HEK293 (cell line): ENCODE data around the gene CDRT4.

Experiments
- HOXA7 ChIP-seq: sonication (generic); formaldehyde crosslinking; IDR thresholded peaks from 2 replicates; pipeline ENCODE4 v1.8.1; 2022; ENCODE audit warnings: missing genetic modification reagents, borderline replicate concordance
- KLF1 ChIP-seq: fragments of 450-650 bp; formaldehyde crosslinking; IDR thresholded peaks from 2 replicates; pipeline ENCODE4 v1.5.1; 2016; ENCODE audit warnings: missing biosample characterization, missing genetic modification characterization
- KLF7 ChIP-seq: fragments of 450-650 bp; formaldehyde crosslinking; IDR thresholded peaks from 2 replicates; pipeline ENCODE4 v1.5.1; 2016; ENCODE audit warnings: missing biosample characterization, missing genetic modification characterization, borderline replicate concordance
- PATZ1 ChIP-seq: fragments of 450-650 bp; formaldehyde crosslinking; IDR thresholded peaks from 2 replicates; pipeline ENCODE4 v1.5.1; 2016; ENCODE audit warnings: missing biosample characterization, missing genetic modification characterization
- YY1 ChIP-seq: fragments of 450-650 bp; formaldehyde crosslinking; IDR thresholded peaks from 2 replicates; pipeline ENCODE4 v1.5.1; 2018; ENCODE audit warnings: missing biosample characterization, missing genetic modification characterization
- ZFP41 ChIP-seq: fragments of 450-650 bp; formaldehyde crosslinking; IDR thresholded peaks from 2 replicates; pipeline ENCODE4 v1.5.1; 2016; ENCODE audit warnings: missing biosample characterization, missing genetic modification characterization, borderline replicate concordance
- ZNF140 ChIP-seq: fragments of 450-650 bp; formaldehyde crosslinking; IDR thresholded peaks from 2 replicates; pipeline ENCODE4 v1.5.1; 2016; ENCODE audit warnings: missing biosample characterization, missing genetic modification characterization
- ZNF416 ChIP-seq: fragments of 450-650 bp; formaldehyde crosslinking; IDR thresholded peaks from 2 replicates; pipeline ENCODE4 v1.5.1; 2016; ENCODE audit warnings: missing biosample characterization, missing genetic modification characterization
- ZNF560 ChIP-seq: fragments of 450-650 bp; formaldehyde crosslinking; IDR thresholded peaks from 2 replicates; pipeline ENCODE4 v1.5.1; 2017; ENCODE audit warnings: missing biosample characterization, missing genetic modification characterization, borderline replicate concordance
- ZNF792 ChIP-seq: fragments of 450-650 bp; formaldehyde crosslinking; IDR thresholded peaks from 2 replicates; pipeline ENCODE4 v1.5.1; 2016; ENCODE audit warnings: missing biosample characterization, missing genetic modification characterization
- ZSCAN5A ChIP-seq: fragments of 450-650 bp; formaldehyde crosslinking; IDR thresholded peaks from 2 replicates; pipeline ENCODE4 v1.5.1; 2016; ENCODE audit warnings: missing biosample characterization, missing genetic modification characterization
- TF ChIP-seq, protein P1 (sequence below): fragments of 450-650 bp; formaldehyde crosslinking; IDR thresholded peaks from 2 replicates; pipeline ENCODE4 v1.5.1; 2016; ENCODE audit warnings: missing biosample characterization, missing genetic modification characterization
- TF ChIP-seq, protein P2 (sequence below): fragments of 450-650 bp; formaldehyde crosslinking; IDR thresholded peaks from 2 replicates; pipeline ENCODE4 v1.5.1; 2016; ENCODE audit warnings: missing biosample characterization, missing genetic modification characterization
- TF ChIP-seq, protein P3 (sequence below): fragments of 450-650 bp; formaldehyde crosslinking; IDR thresholded peaks from 2 replicates; pipeline ENCODE4; 2016; ENCODE audit warnings: missing biosample characterization, missing genetic modification characterization

DNA sequence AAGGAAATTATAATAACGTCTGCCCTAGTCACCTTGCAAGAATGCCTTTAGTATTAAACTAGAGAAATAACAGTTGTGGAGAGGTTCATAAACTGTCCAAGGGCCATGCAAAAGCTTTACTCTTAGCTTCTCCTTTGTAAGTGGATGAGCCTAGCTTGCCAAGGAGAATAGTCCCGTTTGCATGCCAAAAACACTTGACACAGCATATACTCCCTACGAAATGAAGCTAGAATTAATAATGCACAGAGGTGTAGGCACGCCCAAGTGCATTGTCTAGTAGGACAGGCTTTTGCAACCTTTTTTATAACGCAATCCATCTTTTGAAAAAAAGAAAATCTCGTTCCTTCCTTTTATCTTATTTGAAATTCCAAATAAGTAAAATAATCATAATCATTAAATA lies 12.8 kb upstream of the CDRT4 start:
- TF ChIP-seq HOXA7 (CRISPR knock-in tag): no peak
- TF ChIP-seq ZNF140 (tag by site-specific recombination): no peak
- TF ChIP-seq, protein P1, sequence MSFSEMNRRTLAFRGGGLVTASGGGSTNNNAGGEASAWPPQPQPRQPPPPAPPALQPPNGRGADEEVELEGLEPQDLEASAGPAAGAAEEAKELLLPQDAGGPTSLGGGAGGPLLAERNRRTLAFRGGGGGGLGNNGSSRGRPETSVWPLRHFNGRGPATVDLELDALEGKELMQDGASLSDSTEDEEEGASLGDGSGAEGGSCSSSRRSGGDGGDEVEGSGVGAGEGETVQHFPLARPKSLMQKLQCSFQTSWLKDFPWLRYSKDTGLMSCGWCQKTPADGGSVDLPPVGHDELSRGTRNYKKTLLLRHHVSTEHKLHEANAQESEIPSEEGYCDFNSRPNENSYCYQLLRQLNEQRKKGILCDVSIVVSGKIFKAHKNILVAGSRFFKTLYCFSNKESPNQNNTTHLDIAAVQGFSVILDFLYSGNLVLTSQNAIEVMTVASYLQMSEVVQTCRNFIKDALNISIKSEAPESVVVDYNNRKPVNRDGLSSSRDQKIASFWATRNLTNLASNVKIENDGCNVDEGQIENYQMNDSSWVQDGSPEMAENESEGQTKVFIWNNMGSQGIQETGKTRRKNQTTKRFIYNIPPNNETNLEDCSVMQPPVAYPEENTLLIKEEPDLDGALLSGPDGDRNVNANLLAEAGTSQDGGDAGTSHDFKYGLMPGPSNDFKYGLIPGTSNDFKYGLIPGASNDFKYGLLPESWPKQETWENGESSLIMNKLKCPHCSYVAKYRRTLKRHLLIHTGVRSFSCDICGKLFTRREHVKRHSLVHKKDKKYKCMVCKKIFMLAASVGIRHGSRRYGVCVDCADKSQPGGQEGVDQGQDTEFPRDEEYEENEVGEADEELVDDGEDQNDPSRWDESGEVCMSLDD (tag by site-specific recombination): no peak
- TF ChIP-seq YY1: no peak
- TF ChIP-seq ZNF792 (tag by site-specific recombination): no peak
- TF ChIP-seq, protein P2, sequence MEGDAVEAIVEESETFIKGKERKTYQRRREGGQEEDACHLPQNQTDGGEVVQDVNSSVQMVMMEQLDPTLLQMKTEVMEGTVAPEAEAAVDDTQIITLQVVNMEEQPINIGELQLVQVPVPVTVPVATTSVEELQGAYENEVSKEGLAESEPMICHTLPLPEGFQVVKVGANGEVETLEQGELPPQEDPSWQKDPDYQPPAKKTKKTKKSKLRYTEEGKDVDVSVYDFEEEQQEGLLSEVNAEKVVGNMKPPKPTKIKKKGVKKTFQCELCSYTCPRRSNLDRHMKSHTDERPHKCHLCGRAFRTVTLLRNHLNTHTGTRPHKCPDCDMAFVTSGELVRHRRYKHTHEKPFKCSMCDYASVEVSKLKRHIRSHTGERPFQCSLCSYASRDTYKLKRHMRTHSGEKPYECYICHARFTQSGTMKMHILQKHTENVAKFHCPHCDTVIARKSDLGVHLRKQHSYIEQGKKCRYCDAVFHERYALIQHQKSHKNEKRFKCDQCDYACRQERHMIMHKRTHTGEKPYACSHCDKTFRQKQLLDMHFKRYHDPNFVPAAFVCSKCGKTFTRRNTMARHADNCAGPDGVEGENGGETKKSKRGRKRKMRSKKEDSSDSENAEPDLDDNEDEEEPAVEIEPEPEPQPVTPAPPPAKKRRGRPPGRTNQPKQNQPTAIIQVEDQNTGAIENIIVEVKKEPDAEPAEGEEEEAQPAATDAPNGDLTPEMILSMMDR (tag by site-specific recombination): no peak
- TF ChIP-seq, protein P3, sequence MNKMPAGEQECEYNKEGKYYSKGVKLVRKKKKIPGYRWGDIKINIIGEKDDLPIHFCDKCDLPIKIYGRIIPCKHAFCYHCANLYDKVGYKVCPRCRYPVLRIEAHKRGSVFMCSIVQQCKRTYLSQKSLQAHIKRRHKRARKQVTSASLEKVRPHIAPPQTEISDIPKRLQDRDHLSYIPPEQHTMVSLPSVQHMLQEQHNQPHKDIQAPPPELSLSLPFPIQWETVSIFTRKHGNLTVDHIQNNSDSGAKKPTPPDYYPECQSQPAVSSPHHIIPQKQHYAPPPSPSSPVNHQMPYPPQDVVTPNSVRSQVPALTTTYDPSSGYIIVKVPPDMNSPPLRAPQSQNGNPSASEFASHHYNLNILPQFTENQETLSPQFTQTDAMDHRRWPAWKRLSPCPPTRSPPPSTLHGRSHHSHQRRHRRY (tag by site-specific recombination): no peak
- TF ChIP-seq ZNF416 (tag by site-specific recombination): no peak
- no peak for TF ChIP-seq KLF7 (tag by site-specific recombination)
- TF ChIP-seq PATZ1 (tag by site-specific recombination): no peak
- TF ChIP-seq ZNF560 (tag by site-specific recombination): no peak
- TF ChIP-seq ZSCAN5A (tag by site-specific recombination): no peak
- no peak for TF ChIP-seq ZFP41 (tag by site-specific recombination)
- TF ChIP-seq KLF1 (tag by site-specific recombination): no peak
